HepG2 (cell line): ENCODE measurements around the gene THY1. TPM values are rescaled to one million over a fixed set of nuclear protein-coding genes. Genes with fewer than 3 reads are reported as not detected.

Source experiments
- AGO2 ChIP-seq: fragments of 200-400 bp; formaldehyde crosslinking; optimal IDR thresholded peaks from 2 replicates; pipeline ENCODE3; 2017; ENCODE audit warnings: mild to moderate bottlenecking, low read depth, low read length, moderate library complexity
- EHMT2 ChIP-seq: fragments of 200-600 bp; sonication (generic); IDR thresholded peaks from 2 replicates; pipeline ENCODE4 v1.7.0; 2017; ENCODE audit warnings: antibody characterized with exemption, low read depth, low read length, borderline replicate concordance
- FOSL1 ChIP-seq: sonication (generic); formaldehyde crosslinking; IDR thresholded peaks from 2 replicates; pipeline ENCODE4 v1.9.0; 2021; ENCODE audit warnings: missing genetic modification reagents, borderline replicate concordance
- PAF1 ChIP-seq: IDR thresholded peaks from 2 replicates; pipeline ENCODE4 v1.6.1; 2016; ENCODE audit warnings: missing genetic modification reagents, missing compliant biosample characterization
- PCBP1 ChIP-seq: fragments of 200-400 bp; formaldehyde crosslinking; IDR thresholded peaks from 2 replicates; pipeline ENCODE4 v1.6.1; 2017; ENCODE audit warnings: mild to moderate bottlenecking, low read depth, low read length, borderline replicate concordance
- SMAD9 ChIP-seq: sonication (generic); formaldehyde crosslinking; IDR thresholded peaks from 2 replicates; pipeline ENCODE4 v1.5.1; 2020; ENCODE audit warnings: mild to moderate bottlenecking, missing genetic modification reagents
- U2AF1 ChIP-seq: fragments of 200-400 bp; formaldehyde crosslinking; optimal IDR thresholded peaks from 2 replicates; pipeline ENCODE3; 2017; ENCODE audit warnings: mild to moderate bottlenecking, low read depth, low read length
- ZBTB20 ChIP-seq: sonication (generic); formaldehyde crosslinking; IDR thresholded peaks from 2 replicates; pipeline ENCODE4 v1.8.1; 2023; ENCODE audit warnings: missing genetic modification reagents, low read depth, mild to moderate bottlenecking, borderline replicate concordance
- ZNF460 ChIP-seq: sonication (generic); formaldehyde crosslinking; IDR thresholded peaks from 2 replicates; pipeline ENCODE4 v1.5.1; 2020; ENCODE audit warnings: missing genetic modification reagents, mild to moderate bottlenecking, borderline replicate concordance
- ZNF841 ChIP-seq: sonication (generic); formaldehyde crosslinking; IDR thresholded peaks from 2 replicates; pipeline ENCODE4 v1.8.1; 2023; ENCODE audit warnings: missing genetic modification reagents, borderline replicate concordance
- polyA plus RNA-seq, 8 experiments: library from polyadenylated mRNA; depleted of rRNA in 3 of 8; stranded (reverse) in 7 of 8; unstranded in 1 of 8; fragments of >200 nt; fragmentation: Illumina TruSeq in 4 of 8; extraction: Trizol in 4 of 8; gene quantifications; 2 replicates each; pipeline versions ENCODE4 v1.2.1 to v1.2.3, GENCODE V29; 2011 to 2016; ENCODE audit warnings: low read depth in 4 of 8, missing spikeins in 1 of 8, mixed read lengths in 1 of 8; ENCODE audit not compliant: insufficient read depth in 1 of 8
- total RNA-seq, 5 experiments: library from RNA; depleted of rRNA; stranded (reverse); fragments of >200 nt; fragmentation: Illumina TruSeq; extraction: Trizol; gene quantifications; 2 replicates each; pipeline ENCODE4 v1.2.3, GENCODE V29; 2016; ENCODE audit warnings: low read depth in 1 of 5
- TF ChIP-seq, protein P1 (sequence below): sonication (generic); formaldehyde crosslinking; IDR thresholded peaks from 2 replicates; pipeline ENCODE4 v1.5.0; 2020; ENCODE audit warnings: mild to moderate bottlenecking, missing genetic modification reagents
- TF ChIP-seq, protein P2 (sequence below), 2 experiments: fragments of 450-650 bp in 1 of 2; sonication (generic) in 1 of 2; formaldehyde crosslinking in 1 of 2; IDR thresholded peaks; 2 replicates each; pipeline versions ENCODE4 v1.6.1 to v1.8.0; 2016 to 2022; ENCODE audit warnings: antibody characterized with exemption in 1 of 2, mild to moderate bottlenecking in 1 of 2, missing genetic modification reagents in 1 of 2
- TF ChIP-seq, protein P3 (sequence below): sonication (generic); formaldehyde crosslinking; conservative IDR thresholded peaks from 2 replicates; pipeline ENCODE4 v1.4.0; 2020; ENCODE audit warnings: mild to moderate bottlenecking, missing genetic modification reagents, moderate library complexity

Gene THY1
- total and polyA plus RNA-seq, 2 of the 13 experiments (the other 11 are each of a cell fraction or from before 2014, with no cell fraction given) = not detected

- TF ChIP-seq, protein P1, sequence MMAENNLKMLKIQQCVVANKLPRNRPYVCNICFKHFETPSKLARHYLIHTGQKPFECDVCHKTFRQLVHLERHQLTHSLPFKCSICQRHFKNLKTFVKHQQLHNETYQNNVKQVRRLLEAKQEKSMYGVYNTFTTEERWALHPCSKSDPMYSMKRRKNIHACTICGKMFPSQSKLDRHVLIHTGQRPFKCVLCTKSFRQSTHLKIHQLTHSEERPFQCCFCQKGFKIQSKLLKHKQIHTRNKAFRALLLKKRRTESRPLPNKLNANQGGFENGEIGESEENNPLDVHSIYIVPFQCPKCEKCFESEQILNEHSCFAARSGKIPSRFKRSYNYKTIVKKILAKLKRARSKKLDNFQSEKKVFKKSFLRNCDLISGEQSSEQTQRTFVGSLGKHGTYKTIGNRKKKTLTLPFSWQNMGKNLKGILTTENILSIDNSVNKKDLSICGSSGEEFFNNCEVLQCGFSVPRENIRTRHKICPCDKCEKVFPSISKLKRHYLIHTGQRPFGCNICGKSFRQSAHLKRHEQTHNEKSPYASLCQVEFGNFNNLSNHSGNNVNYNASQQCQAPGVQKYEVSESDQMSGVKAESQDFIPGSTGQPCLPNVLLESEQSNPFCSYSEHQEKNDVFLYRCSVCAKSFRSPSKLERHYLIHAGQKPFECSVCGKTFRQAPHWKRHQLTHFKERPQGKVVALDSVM (CRISPR knock-in tag) = no peak
- TF ChIP-seq SMAD9 (CRISPR knock-in tag) (no peak), ZNF460 (CRISPR knock-in tag) (no peak), ZBTB20 (CRISPR knock-in tag) (0 out of 2 replicates have a peak, but pooled peaks have one; percentile 30), FOSL1 (CRISPR knock-in tag) (no peak), PCBP1 (no peak), EHMT2 (no peak), ZNF841 (CRISPR knock-in tag) (no peak), AGO2 (peak; percentile 7), PAF1 (CRISPR knock-in tag) (no peak), U2AF1 (no peak)
- TF ChIP-seq, protein P2, sequence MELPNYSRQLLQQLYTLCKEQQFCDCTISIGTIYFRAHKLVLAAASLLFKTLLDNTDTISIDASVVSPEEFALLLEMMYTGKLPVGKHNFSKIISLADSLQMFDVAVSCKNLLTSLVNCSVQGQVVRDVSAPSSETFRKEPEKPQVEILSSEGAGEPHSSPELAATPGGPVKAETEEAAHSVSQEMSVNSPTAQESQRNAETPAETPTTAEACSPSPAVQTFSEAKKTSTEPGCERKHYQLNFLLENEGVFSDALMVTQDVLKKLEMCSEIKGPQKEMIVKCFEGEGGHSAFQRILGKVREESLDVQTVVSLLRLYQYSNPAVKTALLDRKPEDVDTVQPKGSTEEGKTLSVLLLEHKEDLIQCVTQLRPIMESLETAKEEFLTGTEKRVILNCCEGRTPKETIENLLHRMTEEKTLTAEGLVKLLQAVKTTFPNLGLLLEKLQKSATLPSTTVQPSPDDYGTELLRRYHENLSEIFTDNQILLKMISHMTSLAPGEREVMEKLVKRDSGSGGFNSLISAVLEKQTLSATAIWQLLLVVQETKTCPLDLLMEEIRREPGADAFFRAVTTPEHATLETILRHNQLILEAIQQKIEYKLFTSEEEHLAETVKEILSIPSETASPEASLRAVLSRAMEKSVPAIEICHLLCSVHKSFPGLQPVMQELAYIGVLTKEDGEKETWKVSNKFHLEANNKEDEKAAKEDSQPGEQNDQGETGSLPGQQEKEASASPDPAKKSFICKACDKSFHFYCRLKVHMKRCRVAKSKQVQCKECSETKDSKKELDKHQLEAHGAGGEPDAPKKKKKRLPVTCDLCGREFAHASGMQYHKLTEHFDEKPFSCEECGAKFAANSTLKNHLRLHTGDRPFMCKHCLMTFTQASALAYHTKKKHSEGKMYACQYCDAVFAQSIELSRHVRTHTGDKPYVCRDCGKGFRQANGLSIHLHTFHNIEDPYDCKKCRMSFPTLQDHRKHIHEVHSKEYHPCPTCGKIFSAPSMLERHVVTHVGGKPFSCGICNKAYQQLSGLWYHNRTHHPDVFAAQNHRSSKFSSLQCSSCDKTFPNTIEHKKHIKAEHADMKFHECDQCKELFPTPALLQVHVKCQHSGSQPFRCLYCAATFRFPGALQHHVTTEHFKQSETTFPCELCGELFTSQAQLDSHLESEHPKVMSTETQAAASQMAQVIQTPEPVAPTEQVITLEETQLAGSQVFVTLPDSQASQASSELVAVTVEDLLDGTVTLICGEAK (IDR thresholded peaks at IDR 0.05) = no peak
- TF ChIP-seq, protein P2 (CRISPR knock-in tag; IDR thresholded peaks at IDR 0.05) = no peak
- TF ChIP-seq, protein P3, sequence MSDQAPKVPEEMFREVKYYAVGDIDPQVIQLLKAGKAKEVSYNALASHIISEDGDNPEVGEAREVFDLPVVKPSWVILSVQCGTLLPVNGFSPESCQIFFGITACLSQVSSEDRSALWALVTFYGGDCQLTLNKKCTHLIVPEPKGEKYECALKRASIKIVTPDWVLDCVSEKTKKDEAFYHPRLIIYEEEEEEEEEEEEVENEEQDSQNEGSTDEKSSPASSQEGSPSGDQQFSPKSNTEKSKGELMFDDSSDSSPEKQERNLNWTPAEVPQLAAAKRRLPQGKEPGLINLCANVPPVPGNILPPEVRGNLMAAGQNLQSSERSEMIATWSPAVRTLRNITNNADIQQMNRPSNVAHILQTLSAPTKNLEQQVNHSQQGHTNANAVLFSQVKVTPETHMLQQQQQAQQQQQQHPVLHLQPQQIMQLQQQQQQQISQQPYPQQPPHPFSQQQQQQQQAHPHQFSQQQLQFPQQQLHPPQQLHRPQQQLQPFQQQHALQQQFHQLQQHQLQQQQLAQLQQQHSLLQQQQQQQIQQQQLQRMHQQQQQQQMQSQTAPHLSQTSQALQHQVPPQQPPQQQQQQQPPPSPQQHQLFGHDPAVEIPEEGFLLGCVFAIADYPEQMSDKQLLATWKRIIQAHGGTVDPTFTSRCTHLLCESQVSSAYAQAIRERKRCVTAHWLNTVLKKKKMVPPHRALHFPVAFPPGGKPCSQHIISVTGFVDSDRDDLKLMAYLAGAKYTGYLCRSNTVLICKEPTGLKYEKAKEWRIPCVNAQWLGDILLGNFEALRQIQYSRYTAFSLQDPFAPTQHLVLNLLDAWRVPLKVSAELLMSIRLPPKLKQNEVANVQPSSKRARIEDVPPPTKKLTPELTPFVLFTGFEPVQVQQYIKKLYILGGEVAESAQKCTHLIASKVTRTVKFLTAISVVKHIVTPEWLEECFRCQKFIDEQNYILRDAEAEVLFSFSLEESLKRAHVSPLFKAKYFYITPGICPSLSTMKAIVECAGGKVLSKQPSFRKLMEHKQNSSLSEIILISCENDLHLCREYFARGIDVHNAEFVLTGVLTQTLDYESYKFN = peak; percentile 59
Measured at GRCh38 chr11:119373059-119373920, 49.7 kb downstream of the THY1 start (continued).
